WTC11 (cell line): ENCODE results near the gene UBQLN1.

Source experiments
- ESRRA ChIP-seq: sonication (generic); formaldehyde crosslinking; IDR thresholded peaks from 2 replicates; pipeline ENCODE4 v1.8.1; 2022; ENCODE audit warnings: mild to moderate bottlenecking, missing genetic modification reagents, borderline replicate concordance
- ETV6 ChIP-seq: sonication (generic); formaldehyde crosslinking; IDR thresholded peaks from 2 replicates; pipeline ENCODE4 v1.8.1; 2022; ENCODE audit warnings: mild to moderate bottlenecking, missing genetic modification reagents
- FOXP1 ChIP-seq: sonication (generic); formaldehyde crosslinking; IDR thresholded peaks from 2 replicates; pipeline ENCODE4 v1.8.0; 2022; ENCODE audit warnings: missing genetic modification reagents, mild to moderate bottlenecking, moderate library complexity, borderline replicate concordance
- NR1H2 ChIP-seq: sonication (generic); formaldehyde crosslinking; IDR thresholded peaks from 2 replicates; pipeline ENCODE4 v1.9.0; 2021; ENCODE audit warnings: mild to moderate bottlenecking, moderate library complexity, missing genetic modification reagents
- ZNF263 ChIP-seq: sonication (generic); formaldehyde crosslinking; IDR thresholded peaks from 2 replicates; pipeline ENCODE4 v1.8.1; 2022; ENCODE audit warnings: low read depth, mild to moderate bottlenecking, moderate library complexity, missing genetic modification reagents

GRCh38 chr9:83622433-83622938 is 85.3 kb downstream of the UBQLN1 start:
- TF ChIP-seq FOXP1 (CRISPR knock-in tag): no peak
- TF ChIP-seq ZNF263 (CRISPR knock-in tag): no peak
- TF ChIP-seq NR1H2 (CRISPR knock-in tag): no peak
- TF ChIP-seq ESRRA (CRISPR knock-in tag): no peak
- TF ChIP-seq ETV6 (CRISPR knock-in tag): no peak
